Dedifferentiated amniotic fluid mesenchymal stem cell (primary cell): ENCODE results near the gene NOTCH1.

Source experiments
- DNase-seq: peaks from one replicate; pipeline ENCODE4 v3.0.0-alpha.2; 2016; ENCODE audit errors: extremely low spot score

NOTCH1 gene

DNA sequence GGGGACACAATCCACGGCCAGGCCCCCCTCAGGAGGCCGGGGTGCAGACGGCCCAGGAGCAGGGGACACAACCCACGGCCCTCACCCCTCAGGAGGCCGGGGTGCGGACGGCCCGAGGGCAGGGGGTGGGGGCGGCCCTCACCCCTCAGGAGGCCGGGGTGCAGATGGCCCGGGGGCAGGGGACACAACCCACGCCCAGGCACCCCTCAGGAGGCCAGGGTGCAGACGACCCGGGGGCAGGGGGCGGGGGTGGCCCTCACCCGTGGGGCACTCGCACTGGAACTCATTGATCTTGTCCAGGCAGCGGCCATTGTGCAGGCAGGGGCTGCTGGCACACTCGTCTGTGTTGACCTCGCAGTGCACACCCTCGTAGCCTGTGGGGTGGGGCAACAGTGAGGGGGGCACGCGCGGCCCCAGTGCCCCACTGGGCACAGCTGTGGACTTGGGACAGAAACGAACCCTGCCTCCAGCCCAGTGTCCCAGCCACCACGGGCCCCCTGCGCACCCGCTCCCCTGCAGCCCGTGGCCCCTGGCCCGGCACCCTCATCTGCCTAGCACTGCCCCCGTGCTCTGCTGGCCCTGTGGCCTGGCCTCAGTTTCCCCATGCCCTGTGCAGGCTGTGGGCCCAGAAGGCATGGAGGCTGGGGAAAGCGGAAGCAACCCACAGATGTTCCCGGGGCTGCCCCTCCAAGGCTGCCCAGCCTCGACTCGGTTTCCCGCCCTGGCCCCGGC, 28.7 kb downstream of the NOTCH1 start:
- no peak for DNase-seq

DNA sequence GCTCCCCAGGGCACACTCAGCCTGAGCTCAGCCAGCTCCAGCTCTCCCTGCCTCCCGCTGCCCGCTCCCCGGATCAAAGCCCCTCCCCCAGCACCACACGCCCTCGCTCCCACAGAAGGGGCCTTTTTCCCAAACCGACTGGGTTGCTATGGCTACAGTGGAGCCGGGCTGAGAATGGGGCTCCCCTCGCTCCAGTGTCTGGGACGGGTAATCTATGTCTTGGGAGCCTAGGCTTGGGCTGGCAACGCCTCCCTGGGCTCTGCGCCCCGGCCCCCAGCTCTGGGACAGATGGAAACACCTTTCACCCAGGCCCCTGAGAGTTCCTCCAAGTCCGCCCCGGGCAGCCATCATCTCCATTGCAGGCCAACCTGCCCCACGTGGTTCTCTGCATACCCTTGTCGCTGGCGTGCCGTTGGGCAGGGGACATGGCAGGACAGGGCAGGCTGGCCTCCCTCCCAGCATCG, 29.6 kb downstream of the NOTCH1 start:
- DNase-seq, result no peak

- no peak for DNase-seq
These were observed 30.6 kb downstream of the NOTCH1 start for GRCh38 chr9:136515276-136515675.

DNA sequence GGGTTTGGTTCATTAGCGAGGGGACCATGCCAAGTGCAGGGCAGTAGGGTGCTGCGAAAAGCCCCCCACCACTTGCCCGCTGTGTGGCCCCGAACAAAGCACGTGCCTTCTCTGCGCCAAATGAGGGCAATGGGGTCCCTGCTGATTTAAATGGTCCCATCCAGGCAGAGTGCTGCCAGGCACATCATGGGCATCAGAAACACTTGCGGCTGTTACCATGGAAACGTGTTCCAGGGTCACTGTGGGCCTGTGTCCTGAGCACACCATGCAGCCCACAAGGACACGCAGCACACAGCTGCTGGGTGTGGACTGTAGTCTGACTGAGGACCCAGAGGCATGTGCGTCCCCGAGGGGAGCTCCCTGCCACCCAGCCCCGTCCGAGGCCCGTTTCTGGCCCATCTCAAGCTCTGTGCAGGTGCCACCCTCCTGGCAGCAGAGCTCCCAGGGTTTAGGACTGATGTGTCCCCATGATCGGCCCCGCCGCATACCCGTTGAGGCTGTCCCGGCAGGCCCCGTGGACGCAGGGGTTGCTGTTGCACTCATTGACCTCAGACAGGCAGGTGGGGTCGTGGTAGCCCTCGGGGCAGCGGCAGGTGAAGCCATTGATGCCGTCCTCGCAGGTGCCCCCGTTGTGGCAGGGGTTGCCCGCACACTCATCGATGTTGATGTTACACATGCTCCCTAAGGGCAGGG, 31.7 kb downstream of the NOTCH1 start:
- no peak for DNase-seq

GRCh38 chr9:136513191-136513590, 32.7 kb downstream of the NOTCH1 start:
- DNase-seq, result no peak

DNA sequence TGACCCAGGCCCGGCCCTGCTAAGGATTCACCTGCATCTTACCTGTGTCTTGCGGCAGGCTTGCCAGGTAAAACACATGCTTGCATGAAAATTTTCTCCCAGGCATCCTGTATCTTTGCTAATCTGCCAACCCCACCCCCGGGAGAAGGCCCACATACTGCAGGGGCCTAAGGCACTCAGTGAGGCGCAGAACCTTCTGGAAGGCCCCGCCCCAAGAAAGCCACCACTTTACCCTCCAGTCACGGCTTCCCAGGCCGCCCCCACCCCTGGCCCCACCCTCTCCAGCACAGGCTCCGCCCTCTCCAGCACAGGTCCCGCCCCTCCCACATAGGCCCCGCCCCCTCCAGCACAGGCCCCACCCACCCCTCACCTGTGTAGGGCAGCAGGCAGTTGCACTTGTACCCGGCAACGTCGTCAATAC, 33.2 kb downstream of the NOTCH1 start:
- DNase-seq, result no peak

DNA sequence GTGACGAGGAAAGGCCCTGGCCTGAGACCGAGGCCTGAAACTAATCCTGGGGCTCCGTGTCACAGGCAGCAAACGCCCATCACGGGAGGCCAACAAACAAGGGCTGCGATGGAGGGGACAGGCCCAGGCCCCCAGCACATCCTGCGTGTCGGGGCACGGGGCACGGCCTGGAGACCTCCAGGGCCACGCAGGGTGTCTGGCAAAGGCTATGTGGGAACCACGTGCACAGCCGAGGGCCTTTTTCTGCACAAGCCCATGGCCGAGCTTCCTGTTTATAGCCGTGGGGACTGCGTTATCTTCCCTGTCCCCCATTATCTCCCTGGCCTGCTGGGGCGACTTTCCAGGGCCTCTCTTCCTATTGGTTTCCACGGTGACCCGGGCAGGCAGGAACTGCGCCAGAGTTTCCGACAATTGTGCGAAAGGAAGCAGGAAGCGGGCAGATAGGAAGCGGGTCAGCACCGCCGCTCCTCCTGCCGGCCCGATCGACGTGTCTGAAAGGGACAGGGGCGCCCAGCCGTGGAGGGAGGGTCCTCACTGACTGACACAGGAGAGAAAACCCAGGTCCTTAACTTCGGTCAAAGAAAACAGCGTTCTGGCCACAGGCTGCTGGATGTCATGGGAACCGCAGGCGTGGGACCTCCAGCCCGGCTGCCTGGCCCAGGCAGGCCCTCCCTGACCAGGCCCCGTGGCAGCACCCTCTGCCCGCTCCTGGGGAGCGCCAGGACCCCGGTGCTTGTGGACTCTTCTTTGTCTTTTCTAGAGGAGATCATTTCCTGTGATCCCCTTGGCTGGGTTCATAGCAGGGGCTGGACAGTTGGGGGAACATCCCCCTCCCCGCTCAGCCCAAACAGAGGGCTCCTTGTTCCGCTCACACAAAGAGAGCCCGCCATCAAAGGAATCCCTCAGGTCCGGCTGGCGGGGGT, 33.9 kb downstream of the NOTCH1 start:
- DNase-seq, result no peak

DNA sequence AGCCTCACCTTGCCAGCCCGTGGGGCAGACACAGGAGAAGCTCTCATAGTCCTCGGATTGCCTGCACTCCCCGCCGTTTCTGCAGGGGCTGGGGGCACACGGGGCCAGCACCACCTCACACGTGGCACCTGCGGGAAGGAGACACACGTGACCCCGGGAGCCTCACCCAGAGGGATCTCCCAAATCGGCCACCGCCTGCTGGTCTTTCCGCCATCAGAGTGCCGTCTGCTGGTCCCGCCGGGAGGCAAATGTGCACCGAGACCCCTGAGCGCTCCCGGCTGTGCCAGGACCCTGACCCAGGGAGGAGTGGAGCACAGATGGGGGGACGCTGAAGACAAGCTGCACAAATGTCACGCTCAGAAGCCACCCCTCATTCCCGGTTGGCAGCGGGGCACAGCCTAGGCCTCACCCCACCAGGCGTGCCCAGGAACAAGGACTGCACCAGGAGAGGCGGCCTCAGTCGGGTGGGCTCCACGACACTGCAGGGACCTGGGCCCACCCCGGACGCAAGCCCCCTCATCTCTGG, 34.6 kb downstream of the NOTCH1 start:
- DNase-seq, result no peak

DNA sequence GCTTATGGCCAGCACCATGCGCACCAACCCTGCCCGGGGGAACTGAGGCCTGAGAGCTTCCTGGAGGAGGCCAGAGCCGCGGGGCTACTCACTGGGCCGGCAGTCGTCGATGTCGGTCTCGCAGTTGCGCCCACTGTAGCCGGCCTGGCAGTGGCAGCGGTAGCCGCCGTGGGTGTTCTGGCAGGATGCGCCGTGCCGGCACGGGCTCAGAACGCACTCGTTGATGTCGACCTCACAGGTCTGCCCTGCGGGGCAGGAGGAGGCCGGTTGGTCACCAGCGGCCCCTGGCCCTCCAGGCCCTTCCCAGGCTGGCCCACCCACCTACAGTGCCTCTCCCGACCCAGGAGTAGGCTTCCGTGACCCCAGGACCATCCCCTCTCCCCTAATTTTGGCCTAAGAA, 35.3 kb downstream of the NOTCH1 start:
- DNase-seq, result no peak

DNA sequence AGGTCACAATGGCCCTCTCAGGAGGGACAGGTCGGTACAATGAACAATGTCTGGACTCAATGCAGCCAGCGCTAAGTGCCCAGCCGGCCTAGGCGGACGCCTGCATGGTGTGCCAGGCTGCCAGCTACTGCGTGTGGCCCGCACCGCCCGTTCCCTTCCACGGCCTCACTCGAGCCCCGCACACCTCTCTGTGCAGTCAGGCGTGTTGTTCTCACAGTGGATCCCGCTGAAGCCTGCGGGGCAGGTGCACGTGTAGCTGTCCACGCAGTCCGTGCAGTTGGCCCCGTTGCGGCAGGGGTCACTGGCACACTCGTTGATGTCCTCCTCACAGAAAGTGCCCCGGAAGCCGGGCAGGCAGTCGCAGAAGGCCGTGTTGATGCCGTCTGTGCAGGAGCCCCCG, 36.3 kb downstream of the NOTCH1 start:
- no peak for DNase-seq

DNA sequence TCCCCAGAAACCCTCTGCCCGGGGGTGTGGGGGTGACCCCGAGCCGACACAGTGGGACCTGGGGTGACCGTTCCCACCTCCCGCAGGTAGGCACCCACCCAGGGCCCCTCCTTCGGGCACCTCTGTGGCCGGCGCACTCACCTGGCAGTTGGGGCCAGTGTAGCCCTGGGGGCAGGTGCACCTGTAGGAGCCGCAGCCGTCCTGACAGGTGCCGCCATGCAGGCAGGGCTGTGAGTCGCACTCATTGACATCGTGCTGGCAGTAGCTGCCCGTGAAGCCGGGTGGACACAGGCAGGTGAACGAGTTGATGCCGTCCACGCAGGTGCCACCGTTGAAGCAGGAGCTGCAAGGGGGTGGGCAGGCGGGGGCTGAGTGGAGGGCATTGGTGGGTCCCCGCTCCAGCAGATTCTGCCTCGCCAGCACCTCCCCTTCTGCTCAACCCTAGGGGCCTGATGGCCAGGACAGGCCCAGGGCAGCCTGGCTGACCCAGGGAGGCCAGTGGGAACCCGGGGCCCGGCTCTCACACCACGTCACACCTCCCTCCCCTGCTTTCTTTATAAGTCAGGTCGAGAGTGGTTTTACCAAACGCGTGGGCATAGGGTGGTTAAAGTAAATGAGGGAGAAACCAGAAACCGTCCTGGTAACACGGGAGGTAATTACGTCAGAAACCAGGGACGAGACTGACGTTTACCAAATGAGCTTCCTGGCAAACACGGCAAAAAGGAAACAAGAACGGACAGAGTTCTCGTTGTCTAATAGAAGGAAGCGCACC, 36.9 kb downstream of the NOTCH1 start:
- no peak for DNase-seq

GRCh38 chr9:136507992-136508375, 37.9 kb downstream of the NOTCH1 start:
- DNase-seq, result no peak

DNA sequence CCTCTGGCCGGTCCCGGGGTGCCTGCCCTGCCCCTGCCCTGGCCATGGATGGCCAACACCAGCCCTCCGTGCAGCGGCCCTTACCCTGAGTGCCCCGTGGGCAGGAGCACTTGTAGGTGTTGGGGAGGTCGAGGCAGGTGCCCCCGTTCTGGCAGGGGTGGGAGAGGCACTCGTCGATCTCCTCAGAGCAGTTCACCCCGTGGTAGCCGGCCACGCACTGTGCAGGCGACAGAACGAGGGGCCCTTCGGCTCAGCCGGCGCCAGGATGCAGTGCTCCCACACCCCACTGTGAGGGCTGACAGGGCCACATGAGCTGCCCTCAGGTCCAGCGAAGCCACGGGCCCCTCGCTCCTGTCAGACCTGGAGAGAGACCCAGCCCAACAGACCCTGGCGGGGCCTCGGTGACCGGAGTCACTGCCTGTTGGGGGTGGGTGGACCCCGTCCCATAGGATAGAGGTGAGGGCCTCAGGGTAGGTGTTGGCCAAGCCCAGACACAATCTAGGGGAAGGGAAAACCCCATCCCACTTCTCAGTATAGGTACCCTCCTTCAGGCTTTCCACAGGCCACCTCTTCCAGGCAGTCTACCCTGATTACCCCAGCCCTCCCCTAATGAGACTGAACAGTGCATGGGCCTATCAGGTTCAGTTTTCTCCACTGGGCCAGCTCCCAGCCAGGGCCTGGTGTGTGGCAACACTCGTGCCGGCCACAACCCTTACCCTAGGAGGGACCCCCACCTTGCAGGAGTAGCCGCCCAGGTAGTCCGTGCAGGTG, 38.4 kb downstream of the NOTCH1 start:
- no peak for DNase-seq

DNA sequence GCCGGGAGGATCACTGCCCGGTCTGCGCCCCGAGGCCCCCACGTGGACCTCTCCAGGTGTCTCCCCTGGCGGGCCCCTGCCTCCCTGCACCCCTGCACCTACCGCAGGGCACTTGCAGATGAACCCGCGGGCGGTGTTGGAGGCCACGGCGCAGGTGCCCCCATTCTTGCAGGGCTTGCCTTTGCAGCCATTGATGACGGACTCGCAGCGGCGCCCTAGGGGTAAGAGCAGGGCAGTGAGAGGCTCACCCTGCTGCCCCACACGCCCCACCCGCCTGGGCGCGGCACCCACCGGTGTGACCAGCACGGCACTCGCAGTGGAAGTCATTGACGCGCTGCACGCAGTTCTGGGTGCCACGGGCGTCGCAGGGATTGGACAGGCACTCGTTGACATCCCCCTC, 39.4 kb downstream of the NOTCH1 start:
- no peak for DNase-seq

- DNase-seq, result no peak
These were observed 40.1 kb downstream of the NOTCH1 start for GRCh38 chr9:136505406-136506403.

- no peak for DNase-seq
These were observed 41.1 kb downstream of the NOTCH1 start for GRCh38 chr9:136504512-136505348.

DNA sequence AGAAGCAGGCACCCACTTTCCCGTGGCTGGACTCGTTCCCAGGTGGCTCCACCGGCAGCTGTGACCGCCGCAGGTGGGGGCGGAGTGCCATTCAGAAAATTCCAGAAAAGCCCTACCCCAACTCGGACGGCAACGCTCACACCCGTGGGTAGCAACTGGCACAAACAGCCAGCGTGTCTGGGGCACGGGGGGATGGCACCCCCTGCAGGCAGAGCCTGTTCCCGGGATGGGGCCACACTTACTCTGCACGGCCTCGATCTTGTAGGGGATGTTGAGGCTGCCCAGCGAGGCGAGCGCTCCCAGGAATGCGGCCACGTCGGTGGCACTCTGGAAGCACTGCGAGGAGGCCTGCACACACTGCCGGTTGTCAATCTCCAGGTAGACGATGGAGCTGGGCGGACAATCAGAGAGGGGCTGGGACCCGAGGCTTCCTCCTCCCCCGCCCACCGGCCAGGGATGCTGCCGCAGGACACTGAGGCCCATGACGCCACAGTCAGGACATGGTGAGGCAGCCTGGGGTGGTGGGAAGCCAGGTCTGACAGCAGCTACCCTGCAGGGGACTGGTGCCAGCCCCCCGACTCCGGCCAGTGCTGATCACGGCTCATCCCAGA, 42.8 kb downstream of the NOTCH1 start:
- no peak for DNase-seq

- DNase-seq, result no peak
These were observed 43.7 kb downstream of the NOTCH1 start for GRCh38 chr9:136502196-136502595.
